HepG2 (cell line): ENCODE results near the gene SEPTIN12. TPM values are rescaled to one million over a fixed set of nuclear protein-coding genes. Genes with fewer than 3 reads are reported as not detected.

Experiments used
- ARID3A ChIP-seq: IDR thresholded peaks from 2 replicates; pipeline ENCODE4 v1.6.1; 2012; ENCODE audit warnings: low read depth, low read length, improper control_type of control experiment
- E2F5 ChIP-seq: sonication (generic); formaldehyde crosslinking; conservative IDR thresholded peaks from 2 replicates; pipeline ENCODE4 v1.4.0; 2020; ENCODE audit warnings: missing genetic modification reagents
- FOXK2 ChIP-seq: fragments of 450-650 bp; IDR thresholded peaks from 2 replicates; pipeline ENCODE4 v1.6.1; 2016
- GABPA ChIP-seq, 2 experiments: IDR thresholded peaks; 2 replicates each; pipeline ENCODE4 v1.6.1; 2011 to 2016; ENCODE audit warnings: low read depth in 2 of 2, low read length in 1 of 2, missing biosample characterization in 1 of 2, missing genetic modification characterization in 1 of 2
- MNT ChIP-seq: fragments of 450-650 bp; IDR thresholded peaks from 2 replicates; pipeline ENCODE4 v1.6.1; 2016
- MXD1 ChIP-seq: sonication (generic); formaldehyde crosslinking; IDR thresholded peaks from 2 replicates; pipeline ENCODE4 v1.4.0; 2020; ENCODE audit warnings: mild to moderate bottlenecking, missing genetic modification reagents
- PHF21A ChIP-seq: sonication (generic); formaldehyde crosslinking; IDR thresholded peaks from 2 replicates; pipeline ENCODE4 v1.5.0; 2020; ENCODE audit warnings: mild to moderate bottlenecking, missing genetic modification reagents
- SALL2 ChIP-seq: sonication (generic); formaldehyde crosslinking; IDR thresholded peaks from 2 replicates; pipeline ENCODE4 v1.8.1; 2023; ENCODE audit warnings: mild to moderate bottlenecking, missing genetic modification reagents, inconsistent platforms
- SOX6 ChIP-seq, 2 experiments: fragments of 450-650 bp in 1 of 2; sonication (generic) in 1 of 2; formaldehyde crosslinking in 1 of 2; IDR thresholded peaks; 2 replicates each; pipeline versions ENCODE4 v1.4.0 to v1.6.1; 2017 to 2020; ENCODE audit warnings: antibody characterized with exemption in 1 of 2, mild to moderate bottlenecking in 1 of 2, missing genetic modification reagents in 1 of 2
- THAP7 ChIP-seq: sonication (generic); formaldehyde crosslinking; IDR thresholded peaks from 2 replicates; pipeline ENCODE4 v1.8.1; 2023; ENCODE audit warnings: mild to moderate bottlenecking, missing genetic modification reagents
- ZFP37 ChIP-seq: sonication (generic); formaldehyde crosslinking; IDR thresholded peaks from 2 replicates; pipeline ENCODE4 v1.4.0; 2020; ENCODE audit warnings: missing genetic modification reagents, borderline replicate concordance
- ZNF773 ChIP-seq: sonication (generic); formaldehyde crosslinking; IDR thresholded peaks from 2 replicates; pipeline ENCODE4 v1.4.0; 2020; ENCODE audit warnings: missing genetic modification reagents, borderline replicate concordance
- ZSCAN30 ChIP-seq: sonication (generic); formaldehyde crosslinking; IDR thresholded peaks from 2 replicates; pipeline ENCODE4 v1.5.0; 2020; ENCODE audit warnings: mild to moderate bottlenecking, missing genetic modification reagents
- polyA plus RNA-seq, 8 experiments: library from polyadenylated mRNA; depleted of rRNA in 3 of 8; stranded (reverse) in 7 of 8; unstranded in 1 of 8; fragments of >200 nt; fragmentation: Illumina TruSeq in 4 of 8; extraction: Trizol in 4 of 8; gene quantifications; 2 replicates each; pipeline versions ENCODE4 v1.2.1 to v1.2.3, GENCODE V29; 2011 to 2016; ENCODE audit warnings: low read depth in 4 of 8, missing spikeins in 1 of 8, mixed read lengths in 1 of 8; ENCODE audit not compliant: insufficient read depth in 1 of 8
- total RNA-seq, 5 experiments: library from RNA; depleted of rRNA; stranded (reverse); fragments of >200 nt; fragmentation: Illumina TruSeq; extraction: Trizol; gene quantifications; 2 replicates each; pipeline ENCODE4 v1.2.3, GENCODE V29; 2016; ENCODE audit warnings: low read depth in 1 of 5
- TF ChIP-seq, protein P1 (sequence below): sonication (generic); formaldehyde crosslinking; IDR thresholded peaks from 2 replicates; pipeline ENCODE4 v1.4.0; 2020; ENCODE audit warnings: mild to moderate bottlenecking, missing genetic modification reagents

Gene SEPTIN12
- total and polyA plus RNA-seq, 2 of the 13 experiments (the other 11 are each of a cell fraction or from before 2014, with no cell fraction given) = 0.22 TPM; not detected in 1

GRCh38 chr16:4766875-4767628 is 21.1 kb downstream of the SEPTIN12 start, which contains the start of gene ZNF500 (continued):
- TF ChIP-seq E2F5 (CRISPR knock-in tag) (no peak), GABPA (IDR thresholded peaks at IDR 0.05; ENCODE audit: low read depth, low read length) (peak; percentile 63), GABPA (CRISPR knock-in tag; IDR thresholded peaks at IDR 0.05; ENCODE audit: low read depth) (peak; percentile 85), THAP7 (peak; percentile 83; the same call in 1 of the 2 replicates), MXD1 (CRISPR knock-in tag) (peak; percentile 92), SALL2 (CRISPR knock-in tag) (peak; percentile 42; the same call in 1 of the 2 replicates), PHF21A (CRISPR knock-in tag) (peak; percentile 90), MNT (peak; percentile 59), FOXK2 (0 out of 2 replicates have a peak, but pooled peaks have one; percentile 48), ZSCAN30 (no peak), SOX6 (IDR thresholded peaks at IDR 0.05) (no peak), SOX6 (CRISPR knock-in tag; IDR thresholded peaks at IDR 0.05) (peak; percentile 67), ZNF773 (CRISPR knock-in tag) (peak; percentile 75; the same call in 1 of the 2 replicates), ARID3A (no peak), ZFP37 (CRISPR knock-in tag) (no peak)
- TF ChIP-seq, protein P1, sequence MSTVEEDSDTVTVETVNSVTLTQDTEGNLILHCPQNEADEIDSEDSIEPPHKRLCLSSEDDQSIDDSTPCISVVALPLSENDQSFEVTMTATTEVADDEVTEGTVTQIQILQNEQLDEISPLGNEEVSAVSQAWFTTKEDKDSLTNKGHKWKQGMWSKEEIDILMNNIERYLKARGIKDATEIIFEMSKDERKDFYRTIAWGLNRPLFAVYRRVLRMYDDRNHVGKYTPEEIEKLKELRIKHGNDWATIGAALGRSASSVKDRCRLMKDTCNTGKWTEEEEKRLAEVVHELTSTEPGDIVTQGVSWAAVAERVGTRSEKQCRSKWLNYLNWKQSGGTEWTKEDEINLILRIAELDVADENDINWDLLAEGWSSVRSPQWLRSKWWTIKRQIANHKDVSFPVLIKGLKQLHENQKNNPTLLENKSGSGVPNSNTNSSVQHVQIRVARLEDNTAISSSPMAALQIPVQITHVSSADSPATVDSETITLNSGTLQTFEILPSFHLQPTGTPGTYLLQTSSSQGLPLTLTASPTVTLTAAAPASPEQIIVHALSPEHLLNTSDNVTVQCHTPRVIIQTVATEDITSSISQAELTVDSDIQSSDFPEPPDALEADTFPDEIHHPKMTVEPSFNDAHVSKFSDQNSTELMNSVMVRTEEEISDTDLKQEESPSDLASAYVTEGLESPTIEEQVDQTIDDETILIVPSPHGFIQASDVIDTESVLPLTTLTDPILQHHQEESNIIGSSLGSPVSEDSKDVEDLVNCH (CRISPR knock-in tag) = no peak
